ENCODE measurements around the gene IGSF21. TPM values are rescaled to one million over a fixed set of nuclear protein-coding genes. Genes with fewer than 3 reads are reported as not detected.
"Not testable (repeated sequence)": the region's sequence is repeated elsewhere in the genome, so short reads cannot be mapped to it uniquely, and the experiment has no call there.

Gene IGSF21
- polyA plus RNA-seq, 4 donors = 0.17 to 0.49 (median 0.39) TPM

GRCh38 chr1:18142969-18143368 is 35.4 kb downstream of the IGSF21 start:
- DNase-seq (ENCODE audit: low read depth in 4 of 4, low spot score in 3 of 4) = no peak

GRCh38 chr1:18144062-18144461 is 36.5 kb downstream of the IGSF21 start:
- no peak for DNase-seq (ENCODE audit: low read depth in 4 of 4, low spot score in 3 of 4)

- DNase-seq (ENCODE audit: low read depth in 4 of 4, low spot score in 3 of 4) = no peak
Measured at GRCh38 chr1:18144916-18145647, 37.5 kb downstream of the IGSF21 start.

GRCh38 chr1:18145851-18146618 is 38.4 kb downstream of the IGSF21 start:
- no peak for DNase-seq (ENCODE audit: low read depth in 4 of 4, low spot score in 3 of 4)

- DNase-seq (ENCODE audit: low read depth in 4 of 4, low spot score in 3 of 4) = no peak
Measured at GRCh38 chr1:18146886-18147285, 39.3 kb downstream of the IGSF21 start.

GRCh38 chr1:18147672-18148071 is 40.1 kb downstream of the IGSF21 start:
- no peak for DNase-seq (ENCODE audit: low read depth in 4 of 4, low spot score in 3 of 4)

GRCh38 chr1:18148461-18148860 is 40.9 kb downstream of the IGSF21 start:
- no peak for DNase-seq (ENCODE audit: low read depth in 4 of 4, low spot score in 3 of 4)

GRCh38 chr1:18149027-18149641 is 41.5 kb downstream of the IGSF21 start:
- DNase-seq (ENCODE audit: low read depth in 4 of 4, low spot score in 3 of 4) = peak in 1 of 4 donors; percentile 15

- DNase-seq (ENCODE audit: low read depth in 4 of 4, low spot score in 3 of 4) = no peak
Measured at GRCh38 chr1:18151436-18152122, 44.0 kb downstream of the IGSF21 start.

GRCh38 chr1:18154430-18155194 is 47.0 kb downstream of the IGSF21 start:
- no peak for DNase-seq (ENCODE audit: low read depth in 4 of 4, low spot score in 3 of 4)

GRCh38 chr1:18155881-18156385 is 48.3 kb downstream of the IGSF21 start:
- no peak for DNase-seq (ENCODE audit: low read depth in 4 of 4, low spot score in 3 of 4)

GRCh38 chr1:18157352-18157751 is 49.8 kb downstream of the IGSF21 start:
- no peak for DNase-seq (ENCODE audit: low read depth in 4 of 4, low spot score in 3 of 4)

GRCh38 chr1:18157968-18158367 is 50.4 kb downstream of the IGSF21 start:
- no peak for DNase-seq (ENCODE audit: low read depth in 4 of 4, low spot score in 3 of 4)

- no peak for DNase-seq (ENCODE audit: low read depth in 4 of 4, low spot score in 3 of 4)
Measured at GRCh38 chr1:18158714-18159113, 51.1 kb downstream of the IGSF21 start.

GRCh38 chr1:18160290-18160942 is 52.8 kb downstream of the IGSF21 start:
- no peak for DNase-seq (ENCODE audit: low read depth in 4 of 4, low spot score in 3 of 4)

- no peak for DNase-seq (ENCODE audit: low read depth in 4 of 4, low spot score in 3 of 4)
Measured at GRCh38 chr1:18161690-18162089, 54.1 kb downstream of the IGSF21 start.

- DNase-seq (ENCODE audit: low read depth in 4 of 4, low spot score in 3 of 4) = not testable (repeated sequence)
Measured at GRCh38 chr1:18165640-18166039, 58.0 kb downstream of the IGSF21 start.

- no peak for DNase-seq (ENCODE audit: low read depth in 4 of 4, low spot score in 3 of 4)
Measured at GRCh38 chr1:18166341-18166740, 58.7 kb downstream of the IGSF21 start.

GRCh38 chr1:18166929-18167328 is 59.3 kb downstream of the IGSF21 start:
- DNase-seq (ENCODE audit: low read depth in 4 of 4, low spot score in 3 of 4) = no peak

GRCh38 chr1:18170444-18170843 is 62.8 kb downstream of the IGSF21 start:
- no peak for DNase-seq (ENCODE audit: low read depth in 4 of 4, low spot score in 3 of 4)
